SKM-1 (cell line): Measurements from ENCODE around the gene FAM200A.
A peak's percentile ranks its signal among the peaks of the same experiment; 100 is the strongest.
"Not testable (repeated sequence)": the region's sequence is repeated elsewhere in the genome, so short reads cannot be mapped to it uniquely, and the experiment has no call there.

Experiments
- DNase-seq: peaks from one replicate; lab custom pipeline; 2025; ENCODE audit not compliant: unreplicated experiment; lab: John Stamatoyannopoulos, UW

Gene FAM200A

DNA sequence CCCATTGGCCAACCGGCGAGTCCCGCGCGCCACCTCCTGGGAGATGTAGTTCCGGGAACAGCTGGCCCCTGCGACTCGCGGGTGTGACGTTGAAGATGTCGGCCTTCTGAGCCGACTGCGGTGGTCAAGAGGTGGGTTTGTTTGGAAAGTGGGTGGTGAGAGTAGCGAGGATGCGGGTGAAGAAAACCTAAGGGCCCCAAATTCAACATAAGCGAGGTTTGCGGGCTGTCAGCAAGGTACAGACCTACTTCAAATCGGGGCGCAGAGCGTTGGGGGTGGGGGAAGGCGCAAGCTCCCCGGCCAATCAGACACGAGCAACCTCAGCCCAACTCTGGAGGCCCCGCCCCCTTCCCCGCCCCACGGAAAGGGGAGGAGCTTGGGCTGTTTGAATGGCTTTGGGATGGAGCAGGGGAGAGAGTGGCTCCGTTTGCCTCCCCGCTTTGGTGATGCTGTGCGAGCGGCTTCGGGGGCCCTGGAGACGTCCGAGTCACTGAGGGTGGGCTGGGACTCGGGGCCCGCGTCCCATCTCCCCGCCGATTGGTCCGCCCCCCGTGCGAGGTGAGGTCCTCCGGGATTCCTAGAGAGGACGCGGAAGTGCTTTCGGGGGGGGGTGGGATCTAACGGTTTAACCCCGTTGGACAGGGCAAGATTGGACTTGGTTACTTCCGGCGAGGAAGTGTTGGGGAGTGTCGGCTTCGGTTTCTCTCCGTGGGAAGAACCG lies 47.2 kb downstream of the FAM200A start, which contains the start of gene ZKSCAN5:
Gene ZKSCAN5 (plus strand): TSS at position 60 of the 721 bp plus-strand sequence. CDS start 1,383 bp downstream, outside the sequence.
- DNase-seq = peak; percentile 95

GRCh38 chr7:99504281-99504602 lies 47.7 kb downstream of the FAM200A start:
- no peak for DNase-seq

- not testable (repeated sequence) for DNase-seq
Measured at GRCh38 chr7:99501236-99501635, 50.7 kb downstream of the FAM200A start.

DNA sequence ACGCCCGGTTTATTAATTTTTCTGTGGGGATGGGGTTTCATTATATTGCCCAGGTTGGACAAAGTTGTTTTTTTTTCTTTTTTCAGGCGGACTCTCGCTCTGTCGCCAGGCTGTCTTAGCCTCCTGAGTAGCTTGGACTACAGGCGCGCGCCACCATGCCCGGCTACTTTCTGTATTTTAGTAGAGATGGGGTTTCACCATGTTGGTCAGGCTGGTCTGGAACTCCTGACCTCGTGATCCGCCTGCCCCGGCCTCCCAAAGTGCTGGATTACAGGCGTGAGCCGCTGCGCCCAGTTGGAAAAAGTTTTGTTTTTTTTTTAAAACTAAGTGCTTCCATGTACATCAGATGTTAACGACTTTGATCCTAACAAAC lies 51.3 kb downstream of the FAM200A start:
- DNase-seq = no peak

GRCh38 chr7:99499721-99500636 lies 51.9 kb downstream of the FAM200A start, which contains the start of gene ZNF394:
Gene ZNF394, minus strand, starts transcription at chr7:99500281. Its CDS starts 188 bp downstream, at chr7:99500093.
- peak; percentile 63 for DNase-seq

DNA sequence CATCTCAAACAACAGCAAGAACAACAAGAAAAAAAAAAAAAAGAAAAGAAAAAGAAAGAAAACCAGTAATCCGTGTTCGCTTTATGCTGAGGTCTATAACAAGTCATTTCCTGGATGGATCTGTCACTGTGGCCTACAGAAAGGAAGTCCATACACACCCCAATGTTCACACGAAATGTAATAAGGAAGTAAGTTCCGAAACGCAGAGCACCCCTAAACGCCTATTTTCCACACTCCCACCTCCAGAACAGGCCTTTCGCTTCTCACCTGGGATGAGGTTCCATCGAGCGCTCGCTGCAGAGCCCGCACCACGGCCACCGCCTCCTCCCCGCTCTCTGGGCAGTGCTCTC lies 52.6 kb downstream of the FAM200A start:
- DNase-seq = no peak

- no peak for DNase-seq
Measured at GRCh38 chr7:99498546-99498944, 53.4 kb downstream of the FAM200A start.

DNA sequence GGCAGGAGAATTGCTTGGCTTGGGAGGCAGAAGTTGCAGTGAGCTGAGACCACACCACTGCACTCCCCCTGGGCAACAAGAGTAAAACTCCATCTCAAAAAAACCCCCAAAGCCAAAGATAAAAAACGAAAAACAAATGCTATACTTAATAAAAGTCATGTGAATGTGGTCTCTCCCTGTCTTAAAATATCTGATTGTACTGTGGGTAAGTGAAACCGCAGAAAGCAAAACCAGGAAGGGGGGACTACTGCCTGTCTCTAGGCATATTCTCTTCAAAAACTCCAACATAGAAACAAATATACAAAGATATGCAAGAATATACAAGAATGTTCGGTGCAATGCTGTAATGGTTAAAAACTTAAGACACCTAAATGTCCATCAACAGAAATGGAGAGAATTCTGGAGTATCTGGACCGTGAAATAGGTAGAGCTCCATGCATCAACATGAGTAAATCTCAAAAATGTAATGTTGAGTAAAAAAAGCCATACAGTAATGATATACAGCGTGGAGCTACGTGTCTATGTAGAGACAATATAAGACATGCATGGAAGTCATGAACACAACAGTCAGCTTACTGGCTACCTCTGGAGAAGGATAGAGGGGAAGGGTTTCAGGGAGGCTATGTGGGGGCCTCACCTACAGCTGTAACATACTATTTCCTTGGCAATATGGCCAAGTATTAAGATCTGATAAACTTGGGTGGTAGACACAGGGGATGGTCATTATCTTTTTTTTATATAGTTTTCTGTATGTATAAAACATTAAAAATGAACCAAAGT lies 54.0 kb downstream of the FAM200A start:
- no peak for DNase-seq
